ENCODE measurements around the gene SLC37A3.

- TF ChIP-seq CTCF (IDR thresholded peaks at IDR 0.05) (no peak), POLR2A (IDR thresholded peaks at IDR 0.05) (no peak)
These were observed 87.9 kb downstream of the SLC37A3 start for GRCh38 chr7:140310337-140311002.

All from heart left ventricle (tissue), 13 donors.